ENCODE data around the gene CMIP.

CMIP gene

GRCh38 chr16:81664153-81664552, 219.5 kb downstream of the CMIP start:
- DNase-seq (ENCODE audit: low read depth) = no peak

DNA sequence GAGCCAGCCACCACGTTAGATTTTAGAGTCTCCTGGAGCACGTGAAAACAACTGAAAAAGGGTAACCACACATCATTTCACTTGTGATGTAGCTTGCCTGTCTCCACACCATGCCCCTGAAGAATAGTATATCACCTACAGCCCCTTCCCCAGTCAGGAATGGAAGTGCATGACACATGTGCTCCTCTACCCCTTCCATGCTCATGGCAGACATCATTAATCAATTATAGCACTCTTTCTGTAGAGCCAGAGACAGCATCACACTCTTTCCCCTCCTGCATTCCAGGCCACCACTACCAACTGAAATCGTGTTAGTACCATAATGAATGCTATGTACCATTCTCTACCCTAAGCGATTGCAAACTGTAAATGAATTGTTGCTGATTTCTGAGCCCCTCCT, 221.0 kb downstream of the CMIP start:
- DNase-seq (ENCODE audit: low read depth) = no peak

GRCh38 chr16:81666113-81666512, 221.5 kb downstream of the CMIP start:
- no peak for DNase-seq (ENCODE audit: low read depth)

DNA sequence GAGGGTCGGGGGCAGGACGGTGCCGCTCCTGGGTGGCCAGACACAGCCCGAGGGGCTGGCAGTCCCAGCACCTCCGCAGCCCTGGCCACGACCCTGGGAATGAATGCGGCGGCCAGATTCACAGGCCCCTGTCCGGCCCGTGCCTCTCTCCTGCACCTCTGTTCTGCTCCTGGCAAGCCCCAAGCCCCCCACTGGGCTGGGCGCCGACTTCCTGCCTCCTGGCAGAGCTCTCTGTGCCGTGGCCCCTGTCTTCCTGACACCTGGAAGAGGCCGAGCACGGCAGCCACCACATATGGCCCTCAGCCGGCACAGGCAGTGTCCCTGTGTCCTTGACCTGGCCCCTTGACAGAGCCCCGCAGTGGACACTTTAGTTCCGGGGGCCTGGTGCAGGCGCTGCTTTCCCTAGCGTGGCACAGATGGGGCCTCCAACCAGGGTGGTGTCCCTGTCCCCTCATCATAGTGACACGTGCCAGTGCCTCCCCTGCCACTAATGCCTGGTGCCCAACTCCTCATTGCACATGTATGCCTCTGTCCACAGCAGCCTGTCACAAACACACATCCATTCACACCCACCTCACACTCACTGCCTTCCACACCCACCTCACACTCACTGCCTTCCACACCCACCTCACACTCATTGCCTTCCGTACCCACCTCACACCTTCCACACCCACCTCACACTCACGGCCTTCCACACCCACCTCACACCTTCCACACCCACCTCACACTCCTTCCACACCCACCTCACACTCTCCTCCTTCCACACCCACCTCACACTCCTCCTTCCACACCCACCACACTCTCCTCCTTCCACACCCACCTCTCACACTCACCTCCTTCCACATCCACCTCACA, 223.9 kb downstream of the CMIP start:
- DNase-seq (ENCODE audit: low read depth) = no peak

DNA sequence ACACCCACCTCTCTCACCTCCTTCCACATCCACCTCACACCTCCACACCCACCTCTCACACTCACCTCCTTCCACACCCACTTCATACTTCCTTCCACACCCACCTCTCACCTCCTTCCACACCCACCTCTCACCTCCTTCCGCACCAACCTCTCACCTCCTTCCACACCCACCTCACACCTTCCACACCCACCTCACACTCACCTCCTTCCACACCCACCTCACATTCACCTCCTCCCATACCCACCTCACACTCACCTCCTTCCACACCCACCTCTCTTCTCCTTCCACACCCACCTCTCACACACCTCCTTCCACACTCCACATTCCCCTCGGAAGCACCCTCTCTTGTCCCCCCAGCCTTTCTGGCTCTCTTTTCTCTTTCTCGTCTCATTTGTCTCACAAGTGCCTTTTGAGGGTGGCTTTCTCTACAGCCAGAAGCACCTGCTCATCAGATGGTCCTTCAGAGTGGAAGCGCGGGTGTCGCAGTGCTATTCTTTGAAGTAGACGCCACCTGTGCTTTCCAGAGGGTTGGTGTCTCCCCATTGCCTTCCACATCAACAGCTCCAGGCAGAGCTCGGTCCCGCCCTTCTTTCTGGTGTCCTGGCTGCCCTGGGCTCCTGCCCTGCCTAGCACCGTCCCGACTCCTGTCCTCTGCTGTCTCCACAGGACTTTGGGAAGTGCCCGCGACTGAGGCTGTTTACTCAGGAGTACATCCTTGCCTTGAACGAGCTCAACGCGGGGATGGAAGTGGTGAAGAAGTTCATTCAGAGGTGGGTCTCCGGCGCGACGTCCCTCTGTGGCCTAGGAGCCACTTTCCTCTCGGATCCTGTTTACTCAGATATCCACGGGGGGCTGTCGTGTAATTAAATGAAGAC, 225.1 kb downstream of the CMIP start:
- DNase-seq (ENCODE audit: low read depth) = no peak

DNA sequence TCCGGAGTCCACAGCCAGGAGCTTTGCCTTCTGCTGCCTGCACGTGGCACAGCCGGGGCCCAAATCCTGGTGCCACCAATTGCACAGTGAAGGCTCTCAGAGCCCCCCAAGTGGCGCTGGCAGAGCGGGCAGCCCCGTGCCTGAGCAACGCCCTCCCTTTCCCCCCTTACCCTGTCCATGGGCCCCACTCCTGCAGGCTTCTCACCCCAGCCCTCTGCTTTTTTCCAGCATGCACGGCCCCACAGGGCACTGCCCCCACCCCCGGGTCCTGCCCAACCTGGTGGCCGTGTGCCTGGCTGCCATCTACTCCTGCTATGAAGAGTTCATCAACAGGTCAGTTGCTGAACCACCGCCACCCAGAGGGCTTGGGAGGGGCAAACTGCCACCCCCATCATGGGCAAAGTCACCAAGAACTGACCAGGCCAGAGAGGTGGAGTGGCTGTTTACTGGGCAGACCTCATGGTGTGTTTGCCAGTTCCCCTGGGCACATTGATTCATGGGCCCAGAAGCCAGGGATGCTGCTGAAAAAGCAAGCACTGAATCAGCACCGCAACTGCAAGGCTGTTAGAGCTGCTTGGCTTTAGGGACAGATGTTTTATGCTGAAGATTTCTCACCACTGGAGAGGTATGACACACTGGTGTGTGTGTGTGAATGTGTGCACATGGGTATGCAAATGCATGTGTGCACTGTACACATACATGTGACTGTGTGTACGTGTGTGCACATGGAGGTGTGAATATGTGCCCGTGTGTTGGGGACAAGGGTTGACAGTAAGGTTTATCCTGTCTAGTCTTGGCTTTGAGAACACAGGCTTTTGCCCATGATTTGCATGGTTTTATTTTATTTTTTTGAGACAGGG, 227.4 kb downstream of the CMIP start:
- no peak for DNase-seq (ENCODE audit: low read depth)

GRCh38 chr16:81673432-81673831, 228.8 kb downstream of the CMIP start:
- DNase-seq (ENCODE audit: low read depth) = no peak

DNA sequence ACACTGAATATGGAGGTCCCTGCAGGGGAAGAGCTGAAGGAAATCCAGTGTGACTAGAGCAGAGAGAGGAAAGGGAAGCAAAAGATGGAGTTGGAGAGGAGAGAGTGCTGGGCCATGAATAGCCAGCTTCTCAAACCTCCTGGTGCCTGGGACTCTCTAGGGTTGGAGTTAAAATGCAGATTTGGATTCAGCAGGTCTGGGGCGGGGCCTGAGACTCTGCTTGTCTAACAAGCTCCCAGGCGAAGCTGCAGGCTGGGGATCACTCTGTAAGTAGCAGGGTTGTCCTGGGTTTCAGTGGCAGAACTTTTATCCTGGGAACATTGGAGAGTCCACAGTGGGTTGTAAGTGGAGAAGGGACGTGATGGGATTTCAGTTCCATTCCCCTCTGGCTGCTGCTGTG, 231.1 kb downstream of the CMIP start:
- no peak for DNase-seq (ENCODE audit: low read depth)

GRCh38 chr16:81676066-81676882, 231.7 kb downstream of the CMIP start:
- no peak for DNase-seq (ENCODE audit: low read depth)

DNA sequence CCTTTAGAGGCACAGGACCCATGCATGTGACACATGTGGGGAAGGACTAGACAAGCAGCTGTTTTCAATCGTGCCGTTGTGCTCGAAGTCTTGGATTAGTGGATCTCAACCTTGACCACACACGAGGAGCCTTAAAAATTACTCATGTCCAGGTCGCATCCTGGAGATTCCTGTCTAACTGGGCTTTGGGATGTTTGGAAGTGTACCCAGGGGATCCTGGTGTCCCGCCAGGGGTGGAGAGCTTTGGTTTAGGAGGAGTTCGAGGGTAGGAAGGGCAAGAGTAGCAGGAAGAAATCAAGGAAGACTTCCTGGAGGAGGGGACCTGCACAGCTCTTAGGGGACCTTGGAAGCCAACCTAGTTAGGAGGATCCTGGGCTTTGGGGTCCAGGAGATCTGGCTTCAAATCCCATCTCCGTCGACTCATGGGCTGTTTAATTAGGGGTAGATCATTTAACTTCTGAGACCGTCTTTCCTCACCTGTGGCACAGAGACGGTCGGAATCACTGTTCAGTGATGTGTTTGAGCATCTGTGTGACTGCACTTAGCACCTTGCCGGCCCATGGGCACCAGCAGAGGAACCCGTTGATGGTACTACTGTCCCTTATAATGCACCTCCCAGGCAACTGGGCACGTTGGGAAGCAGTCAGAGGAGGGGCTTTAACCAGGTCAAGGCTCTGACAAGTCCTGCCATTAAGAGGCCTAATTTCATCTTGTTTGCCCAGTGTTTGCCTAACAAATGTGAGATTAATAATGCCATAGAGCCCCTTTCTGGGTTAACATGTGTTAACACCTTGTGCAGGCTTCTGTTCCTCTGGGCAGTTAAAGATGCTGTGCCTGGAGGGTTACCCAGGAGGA, 232.5 kb downstream of the CMIP start:
- DNase-seq (ENCODE audit: low read depth) = no peak

DNA sequence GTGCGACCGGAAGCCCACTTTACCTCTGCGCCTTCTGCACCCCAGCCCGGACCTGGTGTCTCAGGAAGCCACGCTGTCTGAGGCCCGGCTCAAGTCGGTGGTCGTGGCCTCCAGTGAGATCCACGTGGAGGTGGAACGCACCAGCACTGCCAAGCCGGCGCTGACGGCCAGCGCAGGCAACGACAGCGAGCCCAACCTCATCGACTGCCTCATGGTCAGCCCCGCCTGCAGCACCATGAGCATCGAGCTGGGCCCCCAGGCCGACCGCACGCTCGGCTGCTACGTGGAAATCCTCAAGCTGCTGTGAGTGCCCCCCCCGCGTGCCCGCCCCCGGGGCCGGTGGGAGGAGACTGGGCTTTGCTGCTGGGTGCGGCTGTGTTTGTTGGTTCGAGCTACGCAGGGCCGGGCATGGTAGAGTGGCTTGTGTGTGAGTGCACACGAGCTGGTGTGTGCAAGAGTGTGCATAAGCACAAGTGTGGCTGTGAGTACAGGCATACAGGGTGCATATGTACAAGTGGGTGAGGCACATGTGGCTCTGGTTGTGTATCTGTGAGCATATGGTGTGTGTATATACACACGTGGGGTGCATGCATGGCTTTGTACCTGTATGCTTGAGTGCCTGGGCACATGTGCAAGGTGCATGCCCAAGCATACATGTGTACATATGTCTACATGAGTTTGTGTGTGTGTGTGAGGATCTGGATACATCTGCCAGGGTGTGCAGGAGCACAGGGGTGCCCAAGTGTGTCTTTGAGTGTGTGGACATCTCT, 233.9 kb downstream of the CMIP start:
- DNase-seq (ENCODE audit: low read depth) = no peak

- DNase-seq (ENCODE audit: low read depth) = no peak
Observed at GRCh38 chr16:81679721-81680430, 235.3 kb downstream of the CMIP start.

DNA sequence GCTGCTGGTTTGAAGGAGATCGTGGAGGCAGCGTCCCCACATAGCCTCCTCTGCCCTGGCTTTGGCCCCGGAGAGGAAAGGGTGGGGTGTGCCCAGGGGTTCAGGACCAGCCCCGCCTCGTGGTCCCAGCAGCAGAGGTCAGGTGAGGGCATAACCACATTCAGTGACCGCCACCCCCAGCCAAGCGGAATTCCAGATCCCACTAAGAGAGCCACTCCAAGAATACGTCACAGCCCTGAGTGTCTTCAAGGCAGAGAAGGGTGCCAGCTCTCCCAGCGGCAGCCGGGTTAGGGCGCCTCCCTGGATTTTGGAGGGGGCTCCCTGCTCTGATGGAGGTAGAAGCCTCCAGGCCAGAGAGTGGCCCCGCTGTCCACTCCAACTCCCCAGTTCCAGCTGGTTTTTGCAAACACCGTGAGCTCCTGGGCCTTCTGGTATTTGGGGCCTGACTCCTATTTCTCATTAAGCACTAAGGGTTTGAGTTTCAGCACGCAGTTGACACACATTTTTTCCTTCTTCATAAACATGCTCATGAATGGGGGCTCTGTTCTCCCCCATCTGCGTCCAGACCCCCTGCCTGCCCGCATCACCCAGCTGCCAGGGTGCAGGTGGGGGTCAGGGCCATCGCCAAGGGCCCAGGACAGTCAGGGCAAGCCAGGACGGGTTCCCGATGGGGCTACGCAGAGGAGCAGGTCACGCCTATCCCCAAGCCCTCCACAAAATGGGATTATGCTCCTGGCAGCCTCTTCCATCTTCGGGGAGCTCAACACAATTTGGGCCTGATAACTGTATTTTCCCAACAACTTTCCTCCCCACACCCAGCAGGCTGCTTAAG, 236.1 kb downstream of the CMIP start:
- no peak for DNase-seq (ENCODE audit: low read depth)

DNA sequence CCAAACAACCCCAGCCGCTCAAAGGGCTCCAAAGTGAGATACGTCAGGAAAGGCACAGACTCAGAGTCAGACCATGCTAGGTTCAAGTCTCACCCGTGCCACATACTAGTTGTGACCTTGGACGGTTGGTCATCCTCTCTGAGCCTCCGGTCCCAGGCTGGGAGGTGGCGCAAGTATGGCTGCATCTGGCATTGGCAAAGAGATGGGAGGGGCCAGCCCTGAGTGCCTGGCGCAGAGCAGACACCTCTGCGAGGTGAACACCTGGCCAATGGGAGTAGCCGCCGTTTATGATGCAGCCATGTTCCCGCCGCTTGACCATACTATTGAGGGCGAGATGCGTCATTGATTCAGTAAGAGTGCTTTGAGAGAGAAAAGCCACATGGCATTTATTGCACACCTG, 236.7 kb downstream of the CMIP start:
- no peak for DNase-seq (ENCODE audit: low read depth)

GRCh38 chr16:81684242-81684837, 239.7 kb downstream of the CMIP start:
- DNase-seq (ENCODE audit: low read depth) = no peak

- no peak for DNase-seq (ENCODE audit: low read depth)
Observed at GRCh38 chr16:81684901-81685300, 240.3 kb downstream of the CMIP start.

GRCh38 chr16:81686391-81687130, 242.0 kb downstream of the CMIP start:
- no peak for DNase-seq (ENCODE audit: low read depth)
